Fibroblast of mammary gland (primary cell): Measurements from ENCODE around the gene SOX6.

Experiments used
- DNase-seq: peaks from one replicate; pipeline ENCODE4 v3.0.0-alpha.2; 2010; ENCODE audit warnings: low read depth
- H3K4me3 ChIP-seq: 2 replicates; pipeline ENCODE4 v1.5.1; 2011; ENCODE audit warnings: low read depth, mild to moderate bottlenecking, low read length, moderate library complexity; ENCODE audit not compliant: control insufficient read depth
- CTCF ChIP-seq: conservative IDR thresholded peaks from 2 replicates; pipeline ENCODE4 v1.5.1; 2011; ENCODE audit warnings: low read depth, low read length, inconsistent platforms; ENCODE audit not compliant: control insufficient read depth, insufficient read depth

Gene SOX6

GRCh38 chr11:16169541-16169940 lies 186.8 kb downstream of the SOX6 start:
- no peak overlapping the region for H3K4me3 ChIP-seq
- DNase-seq: no peak
- TF ChIP-seq CTCF: no peak

GRCh38 chr11:16167706-16168487 lies 188.4 kb downstream of the SOX6 start:
- no peak for TF ChIP-seq CTCF
- no peak overlapping the region for H3K4me3 ChIP-seq
- DNase-seq: no peak

- H3K4me3 ChIP-seq: no peak overlapping the region
- no peak for TF ChIP-seq CTCF
- no peak for DNase-seq
Measured at GRCh38 chr11:16166571-16166970, 189.8 kb downstream of the SOX6 start.

- H3K4me3 ChIP-seq: no peak overlapping the region
- no peak for DNase-seq
- no peak for TF ChIP-seq CTCF
Measured at GRCh38 chr11:16160146-16160545, 196.2 kb downstream of the SOX6 start.

GRCh38 chr11:16158426-16158994 lies 197.8 kb downstream of the SOX6 start:
- H3K4me3 ChIP-seq: no peak overlapping the region
- no peak for TF ChIP-seq CTCF
- no peak for DNase-seq

GRCh38 chr11:16157327-16157726 lies 199.0 kb downstream of the SOX6 start:
- no peak for DNase-seq
- TF ChIP-seq CTCF: no peak
- H3K4me3 ChIP-seq: no peak overlapping the region
